Panc1 (cell line): ENCODE measurements around the gene CDH15. TPM values are rescaled to one million over a fixed set of nuclear protein-coding genes. Genes with fewer than 3 reads are reported as not detected.

ENCODE experiments used
- ATAC-seq: fragments of 200-7000 bp; cut with Tn5 transposase; 2 replicates; pipeline ENCODE4 v1.9.1; 2020; ENCODE audit warnings: mild to moderate bottlenecking, moderate library complexity
- BruUV-seq: library from RNA; stranded (reverse); fragments of 400-500 nt; replicated peaks from 2 replicates; lab custom pipeline; 2021; lab: Mats Ljungman, UMichigan
- CTCF ChIA-PET: fragments of 300-600 bp; sonication (Branson Sonifier 250); formaldehyde crosslinking; loops from one replicate; lab custom pipeline; 2022; ENCODE audit warnings: antibody characterized with exemption; lab: Charles Lee
- POLR2A ChIA-PET: fragments of 300-600 bp; sonication (Branson Sonifier 250); formaldehyde crosslinking; loops from one replicate; lab custom pipeline; 2022; ENCODE audit warnings: antibody characterized with exemption; lab: Charles Lee
- DNase-seq: peaks from one replicate; pipeline ENCODE4 v3.0.0-alpha.2; 2010; ENCODE audit warnings: low read depth, low spot score
- H3K27ac ChIP-seq: 2 replicates; pipeline ENCODE4 v1.5.1; 2011; ENCODE audit warnings: mild to moderate bottlenecking, low read length, inconsistent platforms
- H3K27me3 ChIP-seq: fragments of 200-500 bp; sonication (Bioruptor generic); 2 replicates; pipeline ENCODE4 v1.6.0; 2014; ENCODE audit warnings: low read length, inconsistent platforms; ENCODE audit not compliant: control insufficient read depth, insufficient read depth
- H3K36me3 ChIP-seq: fragments of 200-500 bp; sonication (Bioruptor generic); 2 replicates; pipeline ENCODE4 v1.5.1; 2014; ENCODE audit warnings: inconsistent platforms, mild to moderate bottlenecking, low read length, moderate library complexity; ENCODE audit not compliant: control insufficient read depth, insufficient read depth
- H3K4me1 ChIP-seq: 2 replicates; pipeline ENCODE4 v1.5.1; 2011; ENCODE audit warnings: inconsistent platforms, mild to moderate bottlenecking, low read length, moderate library complexity; ENCODE audit not compliant: control insufficient read depth, insufficient read depth
- H3K4me3 ChIP-seq, 2 experiments: 2 replicates each; pipeline ENCODE4 v1.5.1; 2011 to 2012; ENCODE audit warnings: low read depth in 2 of 2, low read length in 2 of 2, mild to moderate bottlenecking in 2 of 2, inconsistent platforms in 1 of 2, moderate library complexity in 1 of 2
- H3K9me3 ChIP-seq: fragments of 200-500 bp; sonication (Bioruptor generic); 2 replicates; pipeline ENCODE4 v1.5.1; 2014; ENCODE audit warnings: low read depth, mild to moderate bottlenecking, inconsistent platforms, low read length, moderate library complexity; ENCODE audit not compliant: control insufficient read depth, insufficient read depth
- CTCF ChIP-seq: fragments of 450-650 bp; IDR thresholded peaks from 2 replicates; pipeline ENCODE4 v1.5.1; 2017; ENCODE audit warnings: mild to moderate bottlenecking
- POLR2AphosphoS5 ChIP-seq: IDR thresholded peaks from 2 replicates; pipeline ENCODE4 v1.6.1; 2012; ENCODE audit warnings: mild to moderate bottlenecking, low read depth, low read length, moderate library complexity
- REST ChIP-seq, 2 experiments: IDR thresholded peaks; 2 replicates each; pipeline ENCODE4 v1.6.1; 2011 to 2012; ENCODE audit warnings: low read depth in 2 of 2, control low read depth in 1 of 2, low read length in 1 of 2, mild to moderate bottlenecking in 1 of 2, moderate library complexity in 1 of 2; ENCODE audit not compliant: insufficient read depth in 1 of 2
- SIN3A ChIP-seq: IDR thresholded peaks from 2 replicates; pipeline ENCODE4 v1.6.1; 2012; ENCODE audit warnings: low read depth, mild to moderate bottlenecking, low read length, moderate library complexity, borderline replicate concordance; ENCODE audit not compliant: insufficient read depth
- TCF7L2 ChIP-seq: IDR thresholded peaks from 2 replicates; pipeline ENCODE4 v1.6.1; 2011; ENCODE audit warnings: mild to moderate bottlenecking, low read depth, low read length, inconsistent platforms
- in situ Hi-C: cut with HindIII; loops from 2 replicates; pipeline ENCODE4 v1.10.0; 2016; ENCODE audit warnings: low sequenced_read_pairs, low pct_unique_long_range_greater_than_20kb
- intact Hi-C: fragments of 100-400 bp; cut with micrococcal nuclease; formaldehyde crosslinking; loops from one replicate; pipeline ENCODE4 v1.10.0; 2022; ENCODE audit not compliant: unreplicated experiment
- total RNA-seq: library from RNA; stranded (reverse); gene quantifications from one replicate; pipeline ENCODE4 v1.2.1, GENCODE V29; 2021; ENCODE audit not compliant: unreplicated experiment

The CDH15 gene
- total RNA-seq, 1 experiment from 2014 or later = 0.51 TPM

- intact Hi-C loops = no loop called here
- in situ Hi-C loops = no loop called here
- Histone ChIP-seq H3K4me1 (no peaks in the 10 kb centered on the region), H3K36me3 (no peaks in the 10 kb centered on the region), H3K27ac (no peak overlapping the region), H3K4me3 (no peak overlapping the region), H3K9me3 (no peaks in the 10 kb centered on the region), H3K27me3 (no peaks in the 10 kb centered on the region)
- ChIA-PET CTCF (no interaction called here), POLR2A (no interaction called here)
- ATAC-seq (no peak), DNase-seq (no peak)
- TF ChIP-seq POLR2AphosphoS5 (no peak), SIN3A (no peak), REST (IDR thresholded peaks at IDR 0.05; ENCODE audit: insufficient read depth in 1 of 2, low read depth in 2 of 2, low read length in 1 of 2) (no peak), CTCF (no peak), TCF7L2 (no peak)
- BruUV-seq = no TSS peak
These were observed 34.6 kb upstream of the CDH15 start for GRCh38 chr16:89136931-89137330.

- no TSS peak for BruUV-seq
- Histone ChIP-seq H3K27ac (no peak overlapping the region), H3K36me3 (no peaks in the 10 kb centered on the region), H3K9me3 (no peaks in the 10 kb centered on the region), H3K27me3 (no peaks in the 10 kb centered on the region), H3K4me1 (no peaks in the 10 kb centered on the region), H3K4me3 (no peak overlapping the region)
- DNase-seq (no peak), ATAC-seq (no peak)
- intact Hi-C loops = no loop called here
- ChIA-PET CTCF (interaction anchor here (0.6 kb wide), 1 partner anchor 87 kb away, joined by 4 read pairs; no protein-coding TSS in a partner anchor), POLR2A (no interaction called here)
- TF ChIP-seq CTCF (no peak), SIN3A (no peak), REST (IDR thresholded peaks at IDR 0.05; ENCODE audit: insufficient read depth in 1 of 2, low read depth in 2 of 2, low read length in 1 of 2) (no peak), POLR2AphosphoS5 (no peak), TCF7L2 (no peak)
- in situ Hi-C loops = no loop called here
These were observed 33.7 kb upstream of the CDH15 start for GRCh38 chr16:89137666-89138512.
